Measurements from ENCODE around the gene BAG1. TPM values are rescaled to one million over a fixed set of nuclear protein-coding genes. Genes with fewer than 3 reads are reported as not detected.

The BAG1 gene
- total RNA-seq, 2 donors from 2014 or later = 152 to 208 TPM

DNA sequence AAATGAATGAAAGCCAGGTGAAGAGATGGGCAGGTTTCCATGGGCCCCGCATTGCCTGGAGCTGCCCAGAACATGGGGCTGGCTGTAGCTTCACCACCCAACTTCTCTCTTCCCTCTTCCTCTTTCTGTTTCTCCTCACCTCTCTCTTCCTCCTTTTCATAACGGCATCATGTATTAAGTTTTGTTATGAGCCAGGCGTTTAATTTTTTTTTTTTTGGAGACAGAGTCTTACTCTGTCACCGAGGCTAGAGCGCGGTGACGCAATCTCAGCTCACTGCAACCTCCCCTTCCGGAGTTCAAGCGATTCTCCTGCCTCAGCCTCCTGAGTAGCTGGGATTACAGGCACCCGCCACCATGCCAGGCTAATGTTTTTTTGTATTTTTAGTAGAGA lies 37.5 kb downstream of the BAG1 start:
- intact Hi-C loops (cut with DNase I) = loop anchor here in 1 of 2 donors (10.0 kb wide), 1 partner anchor 52 kb away; no protein-coding TSS in a partner anchor
- ATAC-seq = peak; percentile 25 to 49
- peak; percentile 48 for DNase-seq

DNA sequence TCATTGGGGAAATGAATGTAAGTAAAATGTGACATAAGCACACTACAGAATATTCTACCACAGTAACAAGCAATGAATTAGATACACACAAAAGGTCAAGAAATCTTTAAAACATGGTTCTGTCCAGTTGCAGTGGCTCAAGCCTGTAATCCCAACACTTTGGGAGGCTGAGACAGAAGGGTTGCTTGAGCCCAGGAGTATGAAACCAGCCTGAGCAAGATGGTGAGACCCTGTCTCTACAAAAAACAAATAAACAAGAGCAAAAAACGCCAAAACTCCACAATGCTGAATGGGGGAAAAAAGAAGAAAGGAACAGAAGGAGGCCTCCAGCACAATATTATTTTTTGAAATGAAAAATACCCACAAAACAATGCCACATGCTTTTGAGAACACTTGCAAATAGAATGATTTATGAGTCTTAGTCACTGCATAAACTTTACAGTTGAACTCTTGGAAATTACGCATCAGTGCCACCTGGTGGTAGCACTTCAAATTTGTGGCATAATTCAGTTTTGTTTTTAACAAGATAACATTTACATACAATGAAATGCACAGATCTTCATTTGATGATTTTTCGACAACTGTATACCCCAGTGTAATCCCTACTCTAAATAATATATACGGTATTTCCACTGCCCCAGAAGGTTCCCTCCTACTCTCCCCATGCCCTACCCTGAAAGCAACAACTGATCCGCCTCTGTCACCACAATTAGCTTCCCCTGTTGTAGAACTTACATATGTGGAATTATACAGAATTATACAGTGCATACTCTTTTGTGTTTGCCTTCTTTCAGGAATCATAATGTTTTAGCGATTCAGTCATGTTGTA lies 39.0 kb downstream of the BAG1 start:
- DNase-seq (peak; percentile 43), ATAC-seq (peak; percentile 32 to 48)
- intact Hi-C loops (cut with DNase I) = loop anchor here in 1 of 2 donors (10.0 kb wide), 1 partner anchor 51 kb away; no protein-coding TSS in a partner anchor

DNA sequence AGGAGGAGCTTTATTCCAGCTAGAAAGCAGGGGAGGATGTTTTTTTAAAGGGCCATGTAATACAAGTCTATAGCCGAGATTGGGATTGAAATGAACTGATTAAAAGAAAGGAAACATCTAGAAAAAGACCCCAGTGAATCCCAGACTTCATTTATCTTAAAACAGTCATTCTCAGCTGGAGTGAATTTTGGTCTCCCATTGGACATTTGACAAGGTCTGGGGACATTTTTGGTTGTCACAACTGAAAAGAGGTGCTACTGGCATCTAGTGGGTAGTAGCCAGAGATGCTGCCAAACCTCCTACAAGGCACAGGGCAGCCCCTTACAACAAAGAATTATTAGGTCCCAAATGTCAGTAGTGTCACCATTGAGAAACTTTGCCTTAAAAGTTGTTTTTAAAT lies 40.8 kb downstream of the BAG1 start:
- DNase-seq (no peak), ATAC-seq (no peak)
- intact Hi-C loops (cut with DNase I) = loop anchor here (1.0 to 10.0 kb wide), 3 partner anchors 49 to 142 kb away; partner anchors contain the start of gene B4GALT1 (in 1 of the 2)

DNA sequence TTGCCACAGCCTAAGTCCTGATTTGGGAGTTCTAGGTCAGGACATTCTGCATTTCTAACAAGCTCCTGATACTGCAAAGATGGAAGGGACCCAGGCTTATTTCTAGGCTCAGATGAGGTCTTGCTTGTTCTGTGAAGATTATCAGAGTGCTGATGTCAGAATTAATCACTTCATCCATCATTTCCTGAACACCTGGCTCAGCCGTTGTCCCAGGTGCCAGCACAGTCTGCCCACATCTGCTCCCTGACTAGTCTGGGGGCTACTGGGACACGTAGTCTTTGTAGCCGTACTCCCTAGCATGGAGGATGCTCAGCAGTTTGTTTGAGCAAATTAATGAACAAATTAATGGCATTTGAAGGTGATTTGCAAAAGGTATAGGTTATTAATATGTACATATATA lies 42.5 kb downstream of the BAG1 start:
- no peak for ATAC-seq
- intact Hi-C loops (cut with DNase I) = loop anchor here (5.0 to 10.0 kb wide), 2 partner anchors 47 to 55 kb away; partner anchors contain the start of gene B4GALT1 (in 1 of the 2)
- no peak for DNase-seq

DNA sequence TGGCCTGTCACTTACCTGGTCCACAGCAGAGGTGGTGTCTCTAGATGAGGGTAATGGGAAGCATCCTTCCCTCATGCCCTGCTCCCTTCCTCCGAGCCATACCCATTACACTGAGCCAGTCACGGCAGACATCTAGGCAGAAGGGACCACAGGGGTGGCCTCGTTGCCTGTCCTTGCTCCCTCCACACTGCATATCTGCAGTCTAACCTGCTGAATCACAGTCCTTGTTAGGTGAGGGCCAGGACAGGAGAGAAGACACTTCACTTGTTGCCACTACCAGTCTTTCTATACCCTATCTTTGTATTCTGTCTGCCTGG lies 43.0 kb downstream of the BAG1 start:
- ATAC-seq (no peak), DNase-seq (no peak)
- intact Hi-C loops (cut with DNase I) = loop anchor here (2.0 to 10.0 kb wide), 3 partner anchors 47 to 141 kb away; partner anchors contain the start of gene B4GALT1 (in 1 of the 2)

DNA sequence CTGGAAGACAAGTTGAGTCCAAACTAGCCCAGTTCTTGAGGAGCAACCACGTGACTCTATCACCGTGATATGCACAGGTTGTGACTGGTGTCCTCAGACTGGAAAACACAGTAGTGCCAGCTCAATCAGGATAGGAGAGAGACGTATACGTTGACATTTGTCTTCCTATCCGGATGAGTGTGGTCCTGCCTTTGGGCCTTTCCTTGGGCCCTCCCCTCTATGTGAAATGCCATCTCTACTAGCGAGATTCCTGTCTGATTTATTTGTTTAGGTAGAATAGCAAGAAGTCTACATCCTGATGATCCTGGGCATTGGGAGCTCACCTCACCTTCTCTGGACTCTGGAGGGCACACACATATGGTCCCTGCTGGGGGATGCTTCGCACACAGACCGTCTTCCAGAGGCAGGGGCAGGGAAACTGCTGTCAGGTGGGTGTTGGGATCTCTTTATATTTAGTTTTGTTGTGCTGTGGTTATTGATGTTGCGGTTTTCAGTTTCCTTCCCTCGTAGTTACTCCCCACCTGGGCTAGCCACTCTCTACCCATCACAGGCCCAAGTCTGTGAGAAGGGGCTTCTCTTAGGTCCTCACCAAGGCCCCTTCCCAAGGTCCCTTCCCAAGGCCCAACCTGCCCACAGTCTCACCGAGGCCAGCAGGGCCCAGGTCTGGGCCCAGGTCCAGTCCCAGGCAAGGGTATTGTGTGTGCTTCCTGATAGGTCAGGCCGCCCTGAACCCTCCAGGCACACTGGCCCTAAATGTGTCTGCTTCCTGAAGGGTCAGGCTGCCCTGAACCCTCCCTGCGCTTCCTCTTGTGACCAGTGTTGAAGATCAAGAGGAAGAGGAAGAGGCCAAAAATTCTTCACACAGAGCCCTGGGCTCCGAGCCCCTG lies 43.6 kb downstream of the BAG1 start:
- peak in 1 of 2 donors; percentile 50 for ATAC-seq
- intact Hi-C loops (cut with DNase I) = loop anchor here (2.0 to 10.0 kb wide), 3 partner anchors 46 to 140 kb away; partner anchors contain the start of gene B4GALT1 (in 1 of the 2)
- DNase-seq = peak; percentile 34

DNA sequence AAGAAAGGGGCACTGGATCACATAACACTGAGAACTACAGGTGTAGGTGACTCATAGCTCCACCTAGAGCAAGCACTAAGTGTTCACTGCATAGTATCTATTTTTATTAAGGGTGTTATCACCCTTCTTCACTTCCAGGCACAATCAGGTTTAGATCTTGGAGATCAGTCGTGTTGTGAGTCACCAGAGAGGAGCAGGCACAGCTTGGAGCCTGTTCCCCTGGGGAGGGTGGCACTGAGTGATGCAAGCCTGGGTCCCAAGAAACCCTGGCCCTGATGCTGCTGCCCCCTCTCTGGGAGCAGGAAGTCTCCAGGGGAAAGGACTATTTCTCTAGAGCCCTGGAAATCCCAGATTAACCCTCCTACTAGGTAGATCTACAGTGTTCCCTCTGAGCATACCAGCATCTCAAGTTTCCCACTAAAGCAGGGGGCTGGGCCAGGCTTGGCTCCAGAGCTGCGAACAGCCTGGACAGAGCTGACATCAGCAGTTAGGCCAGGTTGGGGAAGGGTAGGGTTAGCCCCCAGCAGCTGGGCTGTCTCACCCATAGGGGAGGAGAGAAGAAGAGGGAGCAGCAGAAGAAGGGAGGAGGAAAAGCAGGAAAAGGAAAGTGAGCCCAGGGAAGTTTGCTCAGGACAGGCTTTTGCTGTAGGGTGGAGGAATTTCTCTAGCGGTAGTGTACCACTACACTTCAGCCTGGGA lies 52.7 kb downstream of the BAG1 start:
- intact Hi-C loops (cut with DNase I) = no loop called here
- ATAC-seq (peak in 1 of 2 donors; percentile 56), DNase-seq (no peak)

DNA sequence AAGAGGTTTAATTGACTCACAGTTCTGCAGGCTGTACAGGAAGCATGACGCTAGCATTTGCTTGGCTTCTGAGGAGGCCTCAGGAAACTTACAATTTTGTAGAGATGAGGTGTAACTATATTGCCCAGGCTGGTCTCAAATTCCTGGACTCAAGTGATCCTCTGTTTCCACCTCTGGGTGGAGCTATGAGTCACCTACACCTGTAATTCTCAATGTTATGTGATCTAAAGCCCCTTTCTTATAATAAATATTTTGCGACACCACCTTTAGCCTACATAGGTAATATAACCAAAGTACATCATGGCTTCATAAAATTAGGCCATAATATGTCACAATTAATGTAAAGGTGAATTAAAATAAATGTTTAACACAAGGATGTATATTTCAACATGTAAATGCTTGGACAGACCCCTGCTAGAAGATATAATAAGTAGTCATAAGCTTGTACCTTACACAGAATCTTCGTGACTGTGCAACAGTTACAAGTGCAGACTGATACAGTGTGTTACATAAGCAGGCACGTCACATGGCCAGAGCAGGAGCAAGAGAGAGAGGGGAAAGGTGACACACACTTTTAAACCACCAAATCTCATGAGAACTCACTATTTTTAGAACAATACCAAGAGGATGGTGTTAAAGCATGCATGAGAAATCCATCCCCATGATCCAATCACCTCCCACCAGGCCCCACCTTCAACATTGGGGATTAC lies 54.3 kb downstream of the BAG1 start:
- intact Hi-C loops (cut with DNase I) = no loop called here
- DNase-seq (no peak), ATAC-seq (peak in 1 of 2 donors; percentile 50)

DNA sequence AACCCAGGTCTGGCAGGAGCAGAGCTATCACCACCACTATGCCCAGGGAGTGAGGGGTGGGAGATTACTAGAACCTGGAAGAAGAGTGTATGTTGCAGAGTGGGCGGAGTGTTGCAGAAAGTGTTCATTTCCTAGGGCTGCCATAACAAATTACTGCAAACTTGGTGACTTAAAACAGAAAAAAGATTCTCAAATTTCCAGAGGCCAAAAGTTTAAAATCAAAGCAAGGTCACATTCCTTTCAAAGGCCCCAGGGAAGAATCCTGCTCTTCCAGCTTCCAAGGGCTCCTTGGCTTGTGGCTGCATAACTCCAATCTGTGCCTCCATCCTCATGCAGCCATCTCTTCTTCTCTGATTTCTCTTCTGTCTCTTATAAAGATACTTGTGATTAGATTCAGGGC lies 55.1 kb downstream of the BAG1 start:
- ATAC-seq (no peak), DNase-seq (no peak)
- intact Hi-C loops (cut with DNase I) = no loop called here

DNA sequence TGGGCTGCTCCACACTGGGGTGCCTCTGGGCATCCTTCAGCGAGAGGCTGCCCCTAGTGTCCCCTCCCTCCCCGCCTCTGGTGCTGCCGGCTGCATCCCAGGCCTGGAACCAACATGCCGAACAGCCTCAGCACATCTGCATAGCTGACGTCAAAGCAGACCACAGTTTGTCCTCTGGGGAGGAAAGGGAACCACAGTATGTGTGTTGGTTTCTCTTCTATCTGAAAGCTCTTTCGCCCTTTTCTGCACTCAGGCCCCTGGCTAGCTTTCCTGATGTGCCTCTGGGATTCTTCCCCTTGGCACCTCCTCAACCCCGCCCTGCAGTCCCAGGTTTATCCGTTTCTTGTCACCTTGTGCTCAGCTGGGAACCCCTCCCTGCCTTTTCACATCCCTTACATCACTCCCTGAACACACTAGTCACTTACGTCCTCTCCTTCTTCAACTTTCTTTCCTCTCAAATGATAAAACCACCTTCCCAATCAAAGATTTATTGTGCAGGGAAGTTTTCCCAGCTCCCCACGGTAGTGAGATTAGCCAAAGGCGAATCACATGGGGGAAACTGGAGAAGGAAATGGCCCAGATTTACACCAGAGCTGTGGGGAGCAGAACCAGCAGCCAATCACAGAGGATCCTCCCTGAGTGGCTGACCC lies 61.8 kb downstream of the BAG1 start:
- DNase-seq (peak; percentile 68), ATAC-seq (peak; percentile 66 to 86)
- intact Hi-C loops (cut with DNase I) = no loop called here

Other genes with a start within 250 kb of the BAG1 start
- gene DNAJA1, start 239.4 kb downstream of the BAG1 start, total RNA-seq = 10 to 100 TPM; 75.5 to 93.2 TPM
- gene SMU1, start 188.0 kb downstream of the BAG1 start, total RNA-seq = 10 to 100 TPM; 14.2 to 16.7 TPM
- 100 to 1,000 TPM in 1 of 2 donors, 10 to 100 TPM in 1; 49.5 to 107 TPM for gene B4GALT1, start 97.4 kb downstream of the BAG1 start, total RNA-seq
- not detected for gene SPINK4, start 24.5 kb downstream of the BAG1 start, total RNA-seq
- 10 to 100 TPM; 45.3 to 45.9 TPM for gene CHMP5, start 341 bp upstream of the BAG1 start, total RNA-seq
- 10 to 100 TPM; 23.0 to 35.4 TPM for gene NFX1, start 25.8 kb upstream of the BAG1 start, total RNA-seq
- gene AQP7, start 137.9 kb upstream of the BAG1 start, total RNA-seq = 100 to 1,000 TPM in 1 of 2 donors, 10 to 100 TPM in 1; 51.8 to 123 TPM
- 10 to 100 TPM; 14.0 to 22.5 TPM for gene AQP3, start 182.9 kb upstream of the BAG1 start, total RNA-seq
- 10 to 100 TPM; 13.9 to 24.9 TPM for gene NOL6, start 209.2 kb upstream of the BAG1 start, total RNA-seq

Data from left cardiac atrium (tissue), 4 donors.